ENCODE data around the gene ARHGEF19.
A peak's percentile ranks its signal among the peaks of the same experiment; 100 is the strongest.

The ARHGEF19 gene

GRCh38 chr1:16206547-16207317, 5.7 kb downstream of the ARHGEF19 start:
- no peaks in the 10 kb centered on the region for H3K27me3 ChIP-seq (ENCODE audit: low read depth, low read length)

GRCh38 chr1:16205891-16206546, 6.4 kb downstream of the ARHGEF19 start:
- TF ChIP-seq, protein P1, sequence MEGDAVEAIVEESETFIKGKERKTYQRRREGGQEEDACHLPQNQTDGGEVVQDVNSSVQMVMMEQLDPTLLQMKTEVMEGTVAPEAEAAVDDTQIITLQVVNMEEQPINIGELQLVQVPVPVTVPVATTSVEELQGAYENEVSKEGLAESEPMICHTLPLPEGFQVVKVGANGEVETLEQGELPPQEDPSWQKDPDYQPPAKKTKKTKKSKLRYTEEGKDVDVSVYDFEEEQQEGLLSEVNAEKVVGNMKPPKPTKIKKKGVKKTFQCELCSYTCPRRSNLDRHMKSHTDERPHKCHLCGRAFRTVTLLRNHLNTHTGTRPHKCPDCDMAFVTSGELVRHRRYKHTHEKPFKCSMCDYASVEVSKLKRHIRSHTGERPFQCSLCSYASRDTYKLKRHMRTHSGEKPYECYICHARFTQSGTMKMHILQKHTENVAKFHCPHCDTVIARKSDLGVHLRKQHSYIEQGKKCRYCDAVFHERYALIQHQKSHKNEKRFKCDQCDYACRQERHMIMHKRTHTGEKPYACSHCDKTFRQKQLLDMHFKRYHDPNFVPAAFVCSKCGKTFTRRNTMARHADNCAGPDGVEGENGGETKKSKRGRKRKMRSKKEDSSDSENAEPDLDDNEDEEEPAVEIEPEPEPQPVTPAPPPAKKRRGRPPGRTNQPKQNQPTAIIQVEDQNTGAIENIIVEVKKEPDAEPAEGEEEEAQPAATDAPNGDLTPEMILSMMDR (IDR thresholded peaks at IDR 0.05; ENCODE audit: low read depth, low read length), result no peak
- TF ChIP-seq EZH2phosphoT487 (IDR thresholded peaks at IDR 0.05; ENCODE audit: low read depth), result no peak
- Histone ChIP-seq H3K27me3 (ENCODE audit: low read depth, low read length) (no peaks in the 10 kb centered on the region), H3K9me3 (ENCODE audit: insufficient read depth, low read length) (no peaks in the 10 kb centered on the region), H2AFZ (ENCODE audit: low read depth, low read length) (no peak overlapping the region), H3K4me2 (ENCODE audit: low read length) (peak overlapping the region; percentile 78), H3K27ac (ENCODE audit: low read length) (no peak overlapping the region), H3K4me3 (ENCODE audit: low read length) (peak overlapping the region; percentile 80), H3K9ac (ENCODE audit: low read length) (peak overlapping the region; percentile 64), H3K36me3 (replicated peaks; ENCODE audit: low read depth, low read length) (no peaks in the 10 kb centered on the region), H4K20me1 (ENCODE audit: insufficient read depth, low read length) (no peaks in the 10 kb centered on the region), H3K4me1 (ENCODE audit: low read length) (peaks cover 8% of the 10 kb centered on the region; the same call in 1 of the 2 replicates), H3K79me2 (ENCODE audit: low read length) (no peaks in the 10 kb centered on the region)

More at GRCh38 chr1:16206547-16207317, 5.7 kb downstream of the ARHGEF19 start:
- Histone ChIP-seq H3K9ac (ENCODE audit: low read length) (peak overlapping the region; percentile 76), H3K27ac (ENCODE audit: low read length) (peak overlapping the region; percentile 72), H3K79me2 (ENCODE audit: low read length) (no peaks in the 10 kb centered on the region), H3K36me3 (replicated peaks; ENCODE audit: low read depth, low read length) (no peaks in the 10 kb centered on the region), H3K4me1 (ENCODE audit: low read length) (peaks cover 8% of the 10 kb centered on the region; the same call in 1 of the 2 replicates), H3K9me3 (ENCODE audit: insufficient read depth, low read length) (no peaks in the 10 kb centered on the region), H3K4me2 (ENCODE audit: low read length) (peak overlapping the region; percentile 80), H4K20me1 (ENCODE audit: insufficient read depth, low read length) (no peaks in the 10 kb centered on the region), H3K4me3 (ENCODE audit: low read length) (peak overlapping the region; percentile 87), H2AFZ (ENCODE audit: low read depth, low read length) (peak overlapping the region; percentile 75; the same call in 1 of the 2 replicates)
- TF ChIP-seq EZH2phosphoT487 (IDR thresholded peaks at IDR 0.05; ENCODE audit: low read depth), result no peak
- TF ChIP-seq, protein P1 (IDR thresholded peaks at IDR 0.05; ENCODE audit: low read depth, low read length), result no peak

- H3K4me2 ChIP-seq (ENCODE audit: low read length), result no peak overlapping the region
- no peaks in the 10 kb centered on the region for H3K36me3 ChIP-seq (replicated peaks; ENCODE audit: low read depth, low read length)
- H3K4me1 ChIP-seq (ENCODE audit: low read length), result peaks cover 8% of the 10 kb centered on the region; the same call in 1 of the 2 replicates
- no peaks in the 10 kb centered on the region for H4K20me1 ChIP-seq (ENCODE audit: insufficient read depth, low read length)
- no peaks in the 10 kb centered on the region for H3K79me2 ChIP-seq (ENCODE audit: low read length)
- H3K4me3 ChIP-seq (ENCODE audit: low read length), result no peak overlapping the region
- no peak overlapping the region for H3K27ac ChIP-seq (ENCODE audit: low read length)
- TF ChIP-seq, protein P1 (IDR thresholded peaks at IDR 0.05; ENCODE audit: low read depth, low read length), result no peak
- TF ChIP-seq EZH2phosphoT487 (IDR thresholded peaks at IDR 0.05; ENCODE audit: low read depth), result no peak
- H3K9me3 ChIP-seq (ENCODE audit: insufficient read depth, low read length), result no peaks in the 10 kb centered on the region
- H3K9ac ChIP-seq (ENCODE audit: low read length), result no peak overlapping the region
- no peaks in the 10 kb centered on the region for H3K27me3 ChIP-seq (ENCODE audit: low read depth, low read length)
- H2AFZ ChIP-seq (ENCODE audit: low read depth, low read length), result no peak overlapping the region
Measured at GRCh38 chr1:16205334-16205671, 7.1 kb downstream of the ARHGEF19 start.

GRCh38 chr1:16204634-16205333, 7.7 kb downstream of the ARHGEF19 start:
- H3K4me2 ChIP-seq (ENCODE audit: low read length), result no peak overlapping the region
- no peaks in the 10 kb centered on the region for H3K27me3 ChIP-seq (ENCODE audit: low read depth, low read length)
- no peaks in the 10 kb centered on the region for H4K20me1 ChIP-seq (ENCODE audit: insufficient read depth, low read length)
- H3K27ac ChIP-seq (ENCODE audit: low read length), result no peak overlapping the region
- TF ChIP-seq EZH2phosphoT487 (IDR thresholded peaks at IDR 0.05; ENCODE audit: low read depth), result no peak
- TF ChIP-seq, protein P1 (IDR thresholded peaks at IDR 0.05; ENCODE audit: low read depth, low read length), result peak; percentile 38
- H3K9me3 ChIP-seq (ENCODE audit: insufficient read depth, low read length), result no peaks in the 10 kb centered on the region
- no peaks in the 10 kb centered on the region for H3K79me2 ChIP-seq (ENCODE audit: low read length)
- H3K9ac ChIP-seq (ENCODE audit: low read length), result no peak overlapping the region
- H3K4me1 ChIP-seq (ENCODE audit: low read length), result peaks cover 8% of the 10 kb centered on the region; the same call in 1 of the 2 replicates
- no peak overlapping the region for H2AFZ ChIP-seq (ENCODE audit: low read depth, low read length)
- no peaks in the 10 kb centered on the region for H3K36me3 ChIP-seq (replicated peaks; ENCODE audit: low read depth, low read length)
- no peak overlapping the region for H3K4me3 ChIP-seq (ENCODE audit: low read length)

All from OCI-LY3 (cell line).